Duodenal mucosa (tissue), 2 donors: Measurements from ENCODE around the gene SCARB1.

Source experiments
- H3K27ac ChIP-seq: one replicate; pipeline ENCODE4 v1.7.0; 2013; ENCODE audit warnings: low read depth, low read length
- H3K27me3 ChIP-seq, 2 donors: one replicate each; pipeline ENCODE4 v1.7.0; 2013; ENCODE audit warnings: low read length in 2 of 2, control low read depth in 1 of 2; ENCODE audit not compliant: insufficient read depth in 2 of 2, control insufficient read depth in 1 of 2
- H3K36me3 ChIP-seq, 2 donors: one replicate each; pipeline ENCODE4 v1.7.0; 2013; ENCODE audit warnings: low read length in 2 of 2, control low read depth in 1 of 2; ENCODE audit not compliant: insufficient read depth in 2 of 2, control insufficient read depth in 1 of 2
- H3K4me1 ChIP-seq, 2 donors: one replicate each; pipeline ENCODE4 v1.7.0; 2013; ENCODE audit warnings: low read length in 2 of 2, control low read depth in 1 of 2; ENCODE audit not compliant: insufficient read depth in 2 of 2, control insufficient read depth in 1 of 2
- H3K4me3 ChIP-seq, 2 donors: one replicate each; pipeline ENCODE4 v1.7.0; 2013; ENCODE audit warnings: low read length in 2 of 2, low read depth in 1 of 2
- H3K9ac ChIP-seq, 2 donors: one replicate each; pipeline ENCODE4 v1.7.0; 2013; ENCODE audit warnings: low read length in 2 of 2, low read depth in 1 of 2
- H3K9me3 ChIP-seq, 2 donors: one replicate each; pipeline ENCODE4 v1.7.0; 2013; ENCODE audit warnings: low read length in 2 of 2, control low read depth in 1 of 2; ENCODE audit not compliant: control insufficient read depth in 1 of 2

Gene SCARB1

GRCh38 chr12:124754491-124754890, 109.2 kb downstream of the SCARB1 start:
- no peaks in the 10 kb centered on the region for H3K27me3 ChIP-seq
- H3K9ac ChIP-seq: no peak overlapping the region
- H3K4me1 ChIP-seq: peaks cover 8 to 15% of the 10 kb centered on the region in 2 donors
- no peaks in the 10 kb centered on the region for H3K36me3 ChIP-seq
- peaks cover 2 to 4% of the 10 kb centered on the region in 2 donors for H3K9me3 ChIP-seq
- H3K27ac ChIP-seq: peak overlapping the region; percentile 45
- H3K4me3 ChIP-seq: no peak overlapping the region

- peaks cover 2 to 4% of the 10 kb centered on the region in 2 donors for H3K9me3 ChIP-seq
- H3K9ac ChIP-seq: no peak overlapping the region
- no peak overlapping the region for H3K4me3 ChIP-seq
- H3K27me3 ChIP-seq: no peaks in the 10 kb centered on the region
- no peaks in the 10 kb centered on the region for H3K36me3 ChIP-seq
- no peak overlapping the region for H3K27ac ChIP-seq
- H3K4me1 ChIP-seq: peaks cover 8 to 15% of the 10 kb centered on the region in 2 donors
These were observed 109.7 kb downstream of the SCARB1 start for GRCh38 chr12:124753993-124754392.

GRCh38 chr12:124753228-124753591, 110.5 kb downstream of the SCARB1 start:
- Histone ChIP-seq H3K27me3 (no peaks in the 10 kb centered on the region), H3K4me1 (peaks cover 8 to 15% of the 10 kb centered on the region in 2 donors), H3K9me3 (peaks cover 2 to 4% of the 10 kb centered on the region in 2 donors), H3K27ac (no peak overlapping the region), H3K36me3 (no peaks in the 10 kb centered on the region), H3K4me3 (no peak overlapping the region), H3K9ac (no peak overlapping the region)

- H3K27ac ChIP-seq: no peak overlapping the region
- H3K9ac ChIP-seq: no peak overlapping the region
- H3K9me3 ChIP-seq: peaks cover 2 to 4% of the 10 kb centered on the region in 2 donors
- no peak overlapping the region for H3K4me3 ChIP-seq
- H3K27me3 ChIP-seq: no peaks in the 10 kb centered on the region
- no peaks in the 10 kb centered on the region for H3K36me3 ChIP-seq
- peaks cover 10 to 18% of the 10 kb centered on the region in 2 donors for H3K4me1 ChIP-seq
These were observed 111.0 kb downstream of the SCARB1 start for GRCh38 chr12:124752437-124753227.

- Histone ChIP-seq H3K27me3 (no peaks in the 10 kb centered on the region), H3K9ac (no peak overlapping the region), H3K36me3 (no peaks in the 10 kb centered on the region), H3K4me1 (peaks cover 17 to 26% of the 10 kb centered on the region in 2 donors), H3K27ac (no peak overlapping the region), H3K9me3 (peaks cover 0 to 2% of the 10 kb centered on the region in 2 donors), H3K4me3 (no peak overlapping the region)
These were observed 111.9 kb downstream of the SCARB1 start for GRCh38 chr12:124751654-124752355.

- H3K9ac ChIP-seq: no peak overlapping the region
- H3K36me3 ChIP-seq: no peaks in the 10 kb centered on the region
- H3K4me1 ChIP-seq: peaks cover 25 to 35% of the 10 kb centered on the region in 2 donors
These were observed 112.7 kb downstream of the SCARB1 start for GRCh38 chr12:124750787-124751471.

GRCh38 chr12:124750149-124750656, 113.5 kb downstream of the SCARB1 start:
- peaks cover 25 to 30% of the 10 kb centered on the region in 2 donors for H3K4me1 ChIP-seq
- no peak overlapping the region for H3K27ac ChIP-seq
- no peak overlapping the region for H3K9ac ChIP-seq
- H3K36me3 ChIP-seq: no peaks in the 10 kb centered on the region
- H3K27me3 ChIP-seq: no peaks in the 10 kb centered on the region
- H3K4me3 ChIP-seq: no peak overlapping the region
- peaks cover 0 to 2% of the 10 kb centered on the region in 2 donors for H3K9me3 ChIP-seq

More at GRCh38 chr12:124750787-124751471, 112.7 kb downstream of the SCARB1 start:
- Histone ChIP-seq H3K9me3 (peaks cover 0 to 2% of the 10 kb centered on the region in 2 donors), H3K4me3 (no peak overlapping the region), H3K27me3 (no peaks in the 10 kb centered on the region), H3K27ac (no peak overlapping the region)

- H3K27me3 ChIP-seq: no peaks in the 10 kb centered on the region
- H3K27ac ChIP-seq: no peak overlapping the region
- H3K36me3 ChIP-seq: no peaks in the 10 kb centered on the region
- peaks cover 0 to 2% of the 10 kb centered on the region in 2 donors for H3K9me3 ChIP-seq
- H3K4me3 ChIP-seq: no peak overlapping the region
- no peak overlapping the region for H3K9ac ChIP-seq
- H3K4me1 ChIP-seq: peaks cover 22 to 25% of the 10 kb centered on the region in 2 donors
These were observed 113.9 kb downstream of the SCARB1 start for GRCh38 chr12:124749725-124750124.

GRCh38 chr12:124747426-124748161, 116.1 kb downstream of the SCARB1 start:
- H3K36me3 ChIP-seq: no peaks in the 10 kb centered on the region
- no peak overlapping the region for H3K4me3 ChIP-seq
- H3K9ac ChIP-seq: no peak overlapping the region
- no peak overlapping the region for H3K27ac ChIP-seq
- H3K4me1 ChIP-seq: peaks cover 20 to 22% of the 10 kb centered on the region in 2 donors
- H3K27me3 ChIP-seq: no peaks in the 10 kb centered on the region
- no peaks in the 10 kb centered on the region for H3K9me3 ChIP-seq
